Activated naive CD8-positive, alpha-beta T cell treated with anti-CD3 and anti-CD28 coated beads, Interleukin-2, amount 10 ng/mL, durations not matched to agents 7 days and 5 days (primary cell): ENCODE data around the gene CACNG4. TPM values are rescaled to one million over a fixed set of nuclear protein-coding genes. Genes with fewer than 3 reads are reported as not detected.

Source experiments
- ATAC-seq: fragments of 150-1000 bp; cut with Tn5 transposase; one replicate; pipeline ENCODE4 v1.10.0; 2021; ENCODE audit warnings: low read depth, moderate library complexity
- POLR2A ChIA-PET: fragments of 350-600 bp; sonication (Branson Sonifier 250); formaldehyde crosslinking; loops from one replicate; lab custom pipeline; 2021; ENCODE audit warnings: antibody characterized with exemption; lab: Charles Lee
- DNase-seq: peaks from one replicate; pipeline ENCODE4 v3.0.0; 2021
- H3K27ac Mint-ChIP-seq: one replicate; pipeline ENCODE4 v1.8.0; 2022; ENCODE audit warnings: mild to moderate bottlenecking, mixed read lengths
- H3K27me3 Mint-ChIP-seq: one replicate; pipeline ENCODE4 v1.8.0; 2022; ENCODE audit warnings: mild to moderate bottlenecking, moderate library complexity, mixed read lengths
- H3K36me3 Mint-ChIP-seq: one replicate; pipeline ENCODE4 v1.8.0; 2021; ENCODE audit warnings: mild to moderate bottlenecking, mixed read lengths
- H3K4me1 Mint-ChIP-seq: one replicate; pipeline ENCODE4 v1.8.0; 2021; ENCODE audit warnings: mixed read lengths
- H3K4me3 Mint-ChIP-seq: one replicate; pipeline ENCODE4 v1.8.0; 2022; ENCODE audit warnings: mild to moderate bottlenecking, moderate library complexity, mixed read lengths
- H3K9me3 Mint-ChIP-seq: one replicate; pipeline ENCODE4 v1.8.0; 2021; ENCODE audit warnings: mixed read lengths
- total RNA-seq, 2 experiments: library from RNA; stranded (reverse); gene quantifications; one replicate each; pipeline ENCODE4 v1.2.3, GENCODE V29; 2021

Gene CACNG4
- total RNA-seq, 2 experiments from 2014 or later = not detected

GRCh38 chr17:66949501-66949900 lies 15.0 kb upstream of the CACNG4 start:
- ATAC-seq (no peak), DNase-seq (no peak)
- Mint-ChIP-seq H3K4me3 (no peak overlapping the region), H3K9me3 (no peaks in the 10 kb centered on the region), H3K4me1 (no peaks in the 10 kb centered on the region), H3K27me3 (peaks cover 32% of the 10 kb centered on the region), H3K36me3 (no peaks in the 10 kb centered on the region), H3K27ac (no peak overlapping the region)
- POLR2A ChIA-PET = no interaction called here

- DNase-seq (no peak), ATAC-seq (no peak)
- Mint-ChIP-seq H3K36me3 (no peaks in the 10 kb centered on the region), H3K27me3 (peaks cover 24% of the 10 kb centered on the region), H3K4me3 (no peak overlapping the region), H3K4me1 (no peaks in the 10 kb centered on the region), H3K9me3 (no peaks in the 10 kb centered on the region), H3K27ac (no peak overlapping the region)
- POLR2A ChIA-PET = no interaction called here
Measured at GRCh38 chr17:66950325-66950724, 14.2 kb upstream of the CACNG4 start.

- Mint-ChIP-seq H3K36me3 (no peaks in the 10 kb centered on the region), H3K27me3 (peaks cover 17% of the 10 kb centered on the region), H3K4me3 (no peak overlapping the region), H3K4me1 (no peaks in the 10 kb centered on the region), H3K27ac (no peak overlapping the region), H3K9me3 (no peaks in the 10 kb centered on the region)
- DNase-seq (no peak), ATAC-seq (no peak)
- POLR2A ChIA-PET = interaction anchor here (0.8 kb wide), 1 partner anchor 466 kb away, joined by 3 read pairs; no protein-coding TSS in a partner anchor
Measured at GRCh38 chr17:66950886-66951604, 13.5 kb upstream of the CACNG4 start.

- DNase-seq = no peak
- Mint-ChIP-seq H3K27ac (no peak overlapping the region), H3K9me3 (no peaks in the 10 kb centered on the region), H3K27me3 (peaks cover 12% of the 10 kb centered on the region), H3K4me1 (no peaks in the 10 kb centered on the region), H3K36me3 (no peaks in the 10 kb centered on the region), H3K4me3 (no peak overlapping the region)
- POLR2A ChIA-PET = interaction anchor here (0.8 kb wide), 1 partner anchor 466 kb away, joined by 3 read pairs; no protein-coding TSS in a partner anchor
- ATAC-seq = no peak
Measured at GRCh38 chr17:66951605-66951953, 12.9 kb upstream of the CACNG4 start.

GRCh38 chr17:66952031-66952524 lies 12.4 kb upstream of the CACNG4 start:
- POLR2A ChIA-PET = no interaction called here

GRCh38 chr17:66952681-66953629 lies 11.6 kb upstream of the CACNG4 start:
- Mint-ChIP-seq H3K27ac (no peak overlapping the region), H3K27me3 (peaks cover 12% of the 10 kb centered on the region), H3K9me3 (no peaks in the 10 kb centered on the region), H3K36me3 (no peaks in the 10 kb centered on the region), H3K4me3 (no peak overlapping the region), H3K4me1 (no peaks in the 10 kb centered on the region)
- POLR2A ChIA-PET = no interaction called here
- DNase-seq (no peak), ATAC-seq (no peak)

More at GRCh38 chr17:66952031-66952524, 12.4 kb upstream of the CACNG4 start:
- no peak overlapping the region for H3K4me3 Mint-ChIP-seq
- H3K27ac Mint-ChIP-seq = no peak overlapping the region
- ATAC-seq = no peak
- H3K9me3 Mint-ChIP-seq = no peaks in the 10 kb centered on the region
- peaks cover 10% of the 10 kb centered on the region for H3K27me3 Mint-ChIP-seq
- no peaks in the 10 kb centered on the region for H3K36me3 Mint-ChIP-seq
- no peaks in the 10 kb centered on the region for H3K4me1 Mint-ChIP-seq
- DNase-seq = no peak

- H3K4me1 Mint-ChIP-seq = no peaks in the 10 kb centered on the region
- no peak overlapping the region for H3K27ac Mint-ChIP-seq
- H3K9me3 Mint-ChIP-seq = no peaks in the 10 kb centered on the region
- peaks cover 8% of the 10 kb centered on the region for H3K27me3 Mint-ChIP-seq
- POLR2A ChIA-PET = no interaction called here
- no peak for DNase-seq
- no peak for ATAC-seq
- no peak overlapping the region for H3K4me3 Mint-ChIP-seq
- H3K36me3 Mint-ChIP-seq = no peaks in the 10 kb centered on the region
Measured at GRCh38 chr17:66953630-66954020, 10.9 kb upstream of the CACNG4 start.

- POLR2A ChIA-PET = no interaction called here
- Mint-ChIP-seq H3K27ac (no peak overlapping the region), H3K4me1 (no peaks in the 10 kb centered on the region), H3K36me3 (no peaks in the 10 kb centered on the region), H3K9me3 (no peaks in the 10 kb centered on the region), H3K4me3 (no peak overlapping the region), H3K27me3 (peaks cover 10% of the 10 kb centered on the region)
- ATAC-seq = no peak
- no peak for DNase-seq
Measured at GRCh38 chr17:66954632-66955031, 9.9 kb upstream of the CACNG4 start.

- peaks cover 10% of the 10 kb centered on the region for H3K27me3 Mint-ChIP-seq
- no peaks in the 10 kb centered on the region for H3K4me1 Mint-ChIP-seq
- POLR2A ChIA-PET = no interaction called here
- no peak overlapping the region for H3K27ac Mint-ChIP-seq
- no peak overlapping the region for H3K4me3 Mint-ChIP-seq
- H3K9me3 Mint-ChIP-seq = no peaks in the 10 kb centered on the region
- DNase-seq = no peak
- no peak for ATAC-seq
- H3K36me3 Mint-ChIP-seq = no peaks in the 10 kb centered on the region
Measured at GRCh38 chr17:66955821-66956220, 8.7 kb upstream of the CACNG4 start.

GRCh38 chr17:66956941-66957340 lies 7.6 kb upstream of the CACNG4 start:
- H3K27me3 Mint-ChIP-seq = peaks cover 10% of the 10 kb centered on the region
- no peak for ATAC-seq
- H3K27ac Mint-ChIP-seq = no peak overlapping the region
- H3K4me1 Mint-ChIP-seq = no peaks in the 10 kb centered on the region
- no peak for DNase-seq
- no peaks in the 10 kb centered on the region for H3K36me3 Mint-ChIP-seq
- POLR2A ChIA-PET = no interaction called here
- H3K9me3 Mint-ChIP-seq = no peaks in the 10 kb centered on the region
- no peak overlapping the region for H3K4me3 Mint-ChIP-seq

GRCh38 chr17:66957343-66957742 lies 7.2 kb upstream of the CACNG4 start:
- Mint-ChIP-seq H3K36me3 (no peaks in the 10 kb centered on the region), H3K4me1 (no peaks in the 10 kb centered on the region), H3K27ac (no peak overlapping the region), H3K9me3 (no peaks in the 10 kb centered on the region), H3K27me3 (peaks cover 14% of the 10 kb centered on the region), H3K4me3 (no peak overlapping the region)
- ATAC-seq (no peak), DNase-seq (no peak)
- POLR2A ChIA-PET = no interaction called here

- DNase-seq (no peak), ATAC-seq (no peak)
- POLR2A ChIA-PET = no interaction called here
- no peaks in the 10 kb centered on the region for H3K4me1 Mint-ChIP-seq
- H3K27me3 Mint-ChIP-seq = peaks cover 22% of the 10 kb centered on the region
- no peaks in the 10 kb centered on the region for H3K9me3 Mint-ChIP-seq
- no peak overlapping the region for H3K4me3 Mint-ChIP-seq
- no peak overlapping the region for H3K27ac Mint-ChIP-seq
- H3K36me3 Mint-ChIP-seq = no peaks in the 10 kb centered on the region
Measured at GRCh38 chr17:66957951-66958579, 6.4 kb upstream of the CACNG4 start.

- no peak overlapping the region for H3K27ac Mint-ChIP-seq
- POLR2A ChIA-PET = no interaction called here
- no peak overlapping the region for H3K4me3 Mint-ChIP-seq
Measured at GRCh38 chr17:66959641-66960375, 4.7 kb upstream of the CACNG4 start.

More at GRCh38 chr17:66959641-66960375, 4.7 kb upstream of the CACNG4 start:
- no peaks in the 10 kb centered on the region for H3K36me3 Mint-ChIP-seq
- DNase-seq (no peak), ATAC-seq (no peak)
- peaks cover 34% of the 10 kb centered on the region for H3K27me3 Mint-ChIP-seq
- no peaks in the 10 kb centered on the region for H3K4me1 Mint-ChIP-seq
- no peaks in the 10 kb centered on the region for H3K9me3 Mint-ChIP-seq
